WTC11 (cell line): ENCODE data around the gene TMEM253. TPM values are rescaled to one million over a fixed set of nuclear protein-coding genes. Genes with fewer than 3 reads are reported as not detected.

Source experiments
- total RNA-seq: library from RNA; stranded (reverse); gene quantifications from 3 replicates; pipeline ENCODE4 v1.2.3, GENCODE V29; 2021

Gene TMEM253
- total RNA-seq, 1 experiment from 2014 or later = 1.7 TPM

Other genes with a start within 250 kb of the TMEM253 start
- gene RNASE3, start 209.7 kb upstream of the TMEM253 start, total RNA-seq = not detected in 3 replicates
- gene RNASE2, start 145.6 kb upstream of the TMEM253 start, total RNA-seq = not detected in 3 replicates
- 79.5 to 98.1 TPM (median 90.8 TPM) in 3 replicates for gene METTL17, start 111.1 kb upstream of the TMEM253 start, total RNA-seq
- 0.14 TPM in 1 of 3 replicates, not detected in the others for gene SLC39A2, start 101.8 kb upstream of the TMEM253 start, total RNA-seq
- gene NDRG2, start 76.0 kb upstream of the TMEM253 start, total RNA-seq = 28.5 to 32.2 TPM (median 30.1 TPM) in 3 replicates
- gene TPPP2, start 70.8 kb upstream of the TMEM253 start, total RNA-seq = 0.35 to 0.60 TPM in 2 of 3 replicates, not detected in the other
- gene RNASE13, start 66.3 kb upstream of the TMEM253 start, total RNA-seq = not detected in 3 replicates
- gene RNASE7, start 58.7 kb upstream of the TMEM253 start, total RNA-seq = not detected in 3 replicates
- not detected in 3 replicates for gene RNASE8, start 43.2 kb upstream of the TMEM253 start, total RNA-seq
- 58.6 to 74.2 TPM (median 58.8 TPM) in 3 replicates for gene ARHGEF40, start 30.8 kb upstream of the TMEM253 start, total RNA-seq
- gene ZNF219, start 2.4 kb upstream of the TMEM253 start, total RNA-seq = 149 to 154 TPM (median 149 TPM) in 3 replicates
- not detected in 3 replicates for gene OR5AU1, start 55.0 kb downstream of the TMEM253 start, total RNA-seq
- 982 to 1,062 TPM (median 1,056 TPM) in 3 replicates for gene HNRNPC, start 168.4 kb downstream of the TMEM253 start, total RNA-seq
- gene RPGRIP1, start 179.0 kb downstream of the TMEM253 start, total RNA-seq = 0.41 to 0.71 TPM (median 0.50 TPM) in 3 replicates